GM13977 (cell line): ENCODE measurements around the gene SMAP2.
A peak's percentile ranks its signal among the peaks of the same experiment; 100 is the strongest.
"Not testable (repeated sequence)": the region's sequence is repeated elsewhere in the genome, so short reads cannot be mapped to it uniquely, and the experiment has no call there.

Experiments
- DNase-seq: peaks from one replicate; pipeline ENCODE4 v3.0.0; 2012; ENCODE audit warnings: low spot score
- in situ Hi-C: fragments of 300-500 bp; cut with MboI; formaldehyde crosslinking; loops from one replicate; pipeline ENCODE4 v1.12.0; 2022; ENCODE audit warnings: low sequenced_read_pairs, low pct_unique_long_range_greater_than_20kb, mixed read lengths, inconsistent platforms; ENCODE audit not compliant: unreplicated experiment
- TF ChIP-seq, protein P1 (sequence below): IDR thresholded peaks from 2 replicates; pipeline ENCODE4 v1.5.1; 2012; ENCODE audit warnings: mild to moderate bottlenecking, control low read depth; ENCODE audit not compliant: insufficient read depth; ENCODE audit errors: extremely low read depth, missing control alignments

The SMAP2 gene

DNA sequence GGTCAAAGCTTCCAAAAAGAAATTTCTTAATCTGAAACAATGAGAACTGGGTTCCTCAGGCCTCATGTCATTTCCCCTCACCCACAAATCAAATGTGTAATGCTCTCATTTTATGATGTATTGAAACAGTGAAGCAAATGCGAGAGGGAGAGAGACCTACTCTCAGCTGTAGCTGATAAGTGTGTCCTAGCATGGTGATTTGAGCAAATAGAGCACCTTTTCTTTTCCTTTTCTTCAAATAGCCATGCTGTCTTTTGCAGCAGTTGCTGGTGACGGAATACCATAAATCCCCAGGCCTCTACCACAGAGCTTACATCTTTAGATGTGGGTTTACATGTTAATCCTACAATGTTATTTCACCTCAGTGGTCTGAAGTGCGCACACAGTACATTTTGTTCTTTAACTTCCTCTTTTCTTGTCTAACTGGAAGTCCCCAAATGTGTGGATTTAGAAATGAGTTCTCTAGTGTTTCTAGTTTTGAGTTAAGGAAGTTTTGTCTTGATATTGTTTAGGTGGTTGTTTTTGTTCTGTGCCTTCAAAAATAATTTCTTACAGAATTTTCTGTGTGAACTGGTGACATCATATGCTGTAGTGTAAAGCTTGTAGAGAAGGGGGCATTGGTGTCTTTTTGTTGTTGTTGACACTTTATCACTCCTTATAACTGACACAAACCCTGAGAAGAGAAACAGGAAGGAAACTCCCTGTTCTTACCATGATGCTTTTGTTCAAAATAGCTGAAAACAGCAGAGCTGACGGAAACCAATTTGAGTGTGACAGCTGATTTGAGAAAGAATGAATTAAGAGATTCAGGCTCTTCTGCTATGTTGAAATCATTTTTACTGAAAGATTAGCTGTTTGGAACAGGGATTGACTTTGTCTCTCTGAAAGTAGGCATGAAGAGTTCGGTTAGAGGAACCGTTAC is 12.2 kb downstream of the SMAP2 start:
- DNase-seq, result peak; percentile 60
- TF ChIP-seq, protein P1, sequence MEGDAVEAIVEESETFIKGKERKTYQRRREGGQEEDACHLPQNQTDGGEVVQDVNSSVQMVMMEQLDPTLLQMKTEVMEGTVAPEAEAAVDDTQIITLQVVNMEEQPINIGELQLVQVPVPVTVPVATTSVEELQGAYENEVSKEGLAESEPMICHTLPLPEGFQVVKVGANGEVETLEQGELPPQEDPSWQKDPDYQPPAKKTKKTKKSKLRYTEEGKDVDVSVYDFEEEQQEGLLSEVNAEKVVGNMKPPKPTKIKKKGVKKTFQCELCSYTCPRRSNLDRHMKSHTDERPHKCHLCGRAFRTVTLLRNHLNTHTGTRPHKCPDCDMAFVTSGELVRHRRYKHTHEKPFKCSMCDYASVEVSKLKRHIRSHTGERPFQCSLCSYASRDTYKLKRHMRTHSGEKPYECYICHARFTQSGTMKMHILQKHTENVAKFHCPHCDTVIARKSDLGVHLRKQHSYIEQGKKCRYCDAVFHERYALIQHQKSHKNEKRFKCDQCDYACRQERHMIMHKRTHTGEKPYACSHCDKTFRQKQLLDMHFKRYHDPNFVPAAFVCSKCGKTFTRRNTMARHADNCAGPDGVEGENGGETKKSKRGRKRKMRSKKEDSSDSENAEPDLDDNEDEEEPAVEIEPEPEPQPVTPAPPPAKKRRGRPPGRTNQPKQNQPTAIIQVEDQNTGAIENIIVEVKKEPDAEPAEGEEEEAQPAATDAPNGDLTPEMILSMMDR, result no peak
- in situ Hi-C loops, result no loop called here

DNA sequence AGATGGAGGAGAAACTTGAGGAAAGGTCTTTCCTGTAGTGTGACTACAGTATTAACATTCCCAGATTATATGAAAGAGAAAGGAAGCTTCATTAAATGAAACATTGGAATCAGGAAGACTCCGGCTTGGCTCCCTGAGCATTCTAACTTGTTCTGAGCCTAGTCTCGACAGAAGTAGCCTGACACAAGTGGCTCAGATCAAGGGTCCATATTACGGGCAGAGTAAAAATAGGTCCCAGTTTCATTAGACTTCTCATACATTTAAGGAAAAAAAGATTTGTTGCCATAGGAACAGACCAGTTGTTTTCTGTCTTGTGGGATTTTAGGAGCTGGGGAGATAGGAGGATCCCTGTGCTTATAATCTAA is 12.8 kb downstream of the SMAP2 start:
- DNase-seq, result no peak
- TF ChIP-seq, protein P1, result no peak
- in situ Hi-C loops, result no loop called here

GRCh38 chr1:40386796-40387195 is 13.3 kb downstream of the SMAP2 start:
- in situ Hi-C loops, result no loop called here
- TF ChIP-seq, protein P1, result no peak
- DNase-seq, result no peak

DNA sequence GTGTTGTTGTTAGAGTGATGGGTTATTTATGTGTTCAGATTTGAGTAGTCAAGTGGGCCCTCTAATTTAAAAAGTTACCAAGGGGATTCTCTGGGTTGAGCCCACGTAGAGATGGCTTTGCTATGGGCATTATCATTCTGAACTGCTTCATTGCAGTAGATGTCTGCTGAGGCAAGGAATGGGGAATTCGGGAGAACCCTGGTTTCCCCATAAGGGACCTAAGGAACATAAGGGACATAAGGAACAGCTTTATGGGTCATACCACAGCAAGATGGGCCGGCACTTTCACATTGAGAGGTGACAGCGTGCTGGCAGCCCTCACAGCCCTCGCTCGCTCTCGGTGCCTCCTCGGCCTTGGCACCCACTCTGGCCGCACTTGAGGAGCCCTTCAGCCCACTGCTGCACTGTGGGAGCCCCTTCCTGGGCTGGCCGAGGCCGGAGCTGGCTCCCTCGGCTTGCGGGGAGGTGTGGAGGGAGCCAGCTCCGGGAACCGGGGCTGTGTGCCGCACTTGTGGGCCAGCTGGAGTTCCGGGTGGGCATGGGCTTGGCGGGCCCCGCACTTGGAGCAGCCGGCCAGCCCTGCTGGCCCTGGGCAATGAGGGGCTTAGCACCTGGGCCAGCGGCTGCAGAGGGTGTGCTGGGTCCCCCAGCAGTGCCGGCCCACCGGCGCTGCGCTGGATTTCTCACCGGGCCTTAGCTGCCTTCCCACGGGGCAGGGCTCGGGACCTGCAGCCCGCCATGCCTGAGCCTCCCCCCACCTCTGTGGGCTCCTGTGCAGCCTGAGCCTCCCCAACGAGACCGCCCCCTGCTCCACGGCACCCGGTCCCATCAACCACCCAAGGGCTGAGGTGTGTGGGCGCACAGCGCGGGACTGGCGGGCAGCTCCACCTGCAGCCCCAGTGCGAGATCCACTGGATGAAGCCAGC is 14.1 kb downstream of the SMAP2 start:
- in situ Hi-C loops, DNase-seq: not testable (repeated sequence)

GRCh38 chr1:40388456-40389321 is 15.2 kb downstream of the SMAP2 start:
- in situ Hi-C loops, DNase-seq: not testable (repeated sequence)

GRCh38 chr1:40389322-40389803 is 15.8 kb downstream of the SMAP2 start:
- no peak for DNase-seq
- in situ Hi-C loops, result no loop called here
- TF ChIP-seq, protein P1, result no peak
